SK-N-SH treated with all-trans-retinoic acid at 6 μM for 48 hours (cell line): ENCODE data around the gene ARSG.
"Not testable (repeated sequence)": the region's sequence is repeated elsewhere in the genome, so short reads cannot be mapped to it uniquely, and the experiment has no call there.

Source experiments
- ZFP30 ChIP-seq: fragments of 450-650 bp; formaldehyde crosslinking; IDR thresholded peaks from 2 replicates; pipeline ENCODE4 v1.5.0; 2022; ENCODE audit warnings: mild to moderate bottlenecking, moderate library complexity
- ZNF70 ChIP-seq: fragments of 450-650 bp; formaldehyde crosslinking; IDR thresholded peaks from 2 replicates; pipeline ENCODE4 v1.5.0; 2020; ENCODE audit warnings: mild to moderate bottlenecking, moderate library complexity

DNA sequence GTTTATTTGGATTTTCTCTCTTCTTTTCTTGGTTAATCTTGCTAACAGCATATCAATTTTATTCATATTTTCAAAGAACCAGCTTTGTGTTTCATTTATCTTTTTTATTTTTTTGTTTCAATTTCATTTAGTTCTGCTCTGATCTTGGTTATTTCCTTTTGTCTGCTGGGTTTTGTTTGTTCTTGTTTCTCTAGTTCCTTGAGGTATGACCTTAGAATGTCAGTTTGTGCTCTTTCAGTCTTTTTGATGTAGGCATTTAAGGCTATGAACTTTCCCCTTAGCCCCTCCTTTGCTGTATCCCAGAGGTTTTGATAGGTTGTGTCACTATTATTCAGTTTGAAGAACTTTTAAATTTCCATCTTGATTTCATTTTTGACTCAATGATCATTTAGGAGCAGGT, 123.6 kb downstream of the ARSG start:
- TF ChIP-seq ZFP30 (CRISPR knock-in tag); ZNF70: not testable (repeated sequence)
